HG03460 (cell line): ENCODE data around the gene TMF1.

Experiments used
- ATAC-seq: cut with Tn5 transposase; IDR thresholded peaks from one replicate; pipeline ENCODE4 v1.9.1; 2021; ENCODE audit not compliant: unreplicated experiment

Gene TMF1

GRCh38 chr3:69081583-69082262 is 29.6 kb upstream of the TMF1 start:
- ATAC-seq, result no peak

GRCh38 chr3:69080233-69080920 is 28.2 kb upstream of the TMF1 start, which contains the start of gene UBA3:
Gene UBA3 (minus strand): TSS chr3:69080365. CDS start chr3:69080353, 12 bp downstream.
- peak; percentile 44 for ATAC-seq

- no peak for ATAC-seq
Measured at GRCh38 chr3:69079269-69080159, 27.4 kb upstream of the TMF1 start.

GRCh38 chr3:69072928-69073327 is 20.8 kb upstream of the TMF1 start:
- ATAC-seq, result no peak

GRCh38 chr3:69066121-69066520 is 14.0 kb upstream of the TMF1 start:
- ATAC-seq, result no peak

- ATAC-seq, result no peak
Measured at GRCh38 chr3:69065318-69065964, 13.3 kb upstream of the TMF1 start.

GRCh38 chr3:69063636-69064035 is 11.5 kb upstream of the TMF1 start:
- ATAC-seq, result no peak

GRCh38 chr3:69059688-69060087 is 7.6 kb upstream of the TMF1 start:
- no peak for ATAC-seq

GRCh38 chr3:69058947-69059224 is 6.8 kb upstream of the TMF1 start:
- ATAC-seq, result no peak

GRCh38 chr3:69058180-69058946 is 6.2 kb upstream of the TMF1 start:
- peak; percentile 100 for ATAC-seq

GRCh38 chr3:69052472-69052898 is 352 bp upstream of the TMF1 start:
- peak; percentile 1 for ATAC-seq

GRCh38 chr3:69048990-69049389 is 3.1 kb downstream of the TMF1 start:
- ATAC-seq, result no peak

- ATAC-seq, result no peak
Measured at GRCh38 chr3:69044608-69045007, 7.5 kb downstream of the TMF1 start.

- no peak for ATAC-seq
Measured at GRCh38 chr3:69033470-69033869, 18.7 kb downstream of the TMF1 start.

GRCh38 chr3:69032737-69033136 is 19.4 kb downstream of the TMF1 start:
- ATAC-seq, result no peak

- ATAC-seq, result no peak
Measured at GRCh38 chr3:69032142-69032541, 20.0 kb downstream of the TMF1 start.

- ATAC-seq, result no peak
Measured at GRCh38 chr3:69031635-69032034, 20.5 kb downstream of the TMF1 start.

GRCh38 chr3:69020857-69021256 is 31.3 kb downstream of the TMF1 start:
- ATAC-seq, result no peak

GRCh38 chr3:69020424-69020823 is 31.7 kb downstream of the TMF1 start:
- no peak for ATAC-seq

GRCh38 chr3:69016901-69017300 is 35.2 kb downstream of the TMF1 start:
- no peak for ATAC-seq

GRCh38 chr3:69016102-69016501 is 36.0 kb downstream of the TMF1 start:
- ATAC-seq, result no peak
